Measurements from ENCODE around the gene UHRF1.

Gene UHRF1

DNA sequence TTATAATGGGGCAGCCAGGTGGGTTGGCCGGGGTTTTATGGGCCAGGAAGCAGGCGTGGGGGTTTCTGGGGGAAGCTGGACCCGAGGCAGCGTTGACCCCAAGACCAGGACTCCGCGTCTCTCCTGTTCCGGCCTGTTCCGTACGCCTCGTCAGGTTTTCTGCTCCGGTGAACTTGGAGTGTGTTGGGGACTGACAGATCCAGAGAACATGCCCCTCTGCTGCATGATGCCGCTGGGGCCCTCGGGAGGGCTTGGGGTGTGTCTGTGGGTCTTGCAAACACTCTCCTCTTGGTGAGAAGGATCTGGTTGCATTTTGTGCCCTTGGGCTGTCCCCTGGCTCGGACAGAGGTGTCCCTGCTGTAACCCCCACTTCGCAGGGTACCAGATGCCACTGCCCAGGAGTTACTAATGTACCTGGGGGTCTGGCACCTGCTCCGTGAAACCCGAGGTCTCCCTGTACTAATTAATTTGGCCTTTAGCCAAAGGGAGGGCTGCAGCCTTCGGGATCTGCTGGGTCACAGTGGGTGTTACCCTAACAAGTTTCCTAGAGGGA is 75.2 kb downstream of the UHRF1 start:
- in situ Hi-C loops (cut with MboI; ENCODE audit: low pct_unique_long_range_greater_than_20kb, low sequenced_read_pairs, unreplicated experiment), result no loop called here
- no peak for DNase-seq (ENCODE audit: low spot score)
- TF ChIP-seq, protein P1, sequence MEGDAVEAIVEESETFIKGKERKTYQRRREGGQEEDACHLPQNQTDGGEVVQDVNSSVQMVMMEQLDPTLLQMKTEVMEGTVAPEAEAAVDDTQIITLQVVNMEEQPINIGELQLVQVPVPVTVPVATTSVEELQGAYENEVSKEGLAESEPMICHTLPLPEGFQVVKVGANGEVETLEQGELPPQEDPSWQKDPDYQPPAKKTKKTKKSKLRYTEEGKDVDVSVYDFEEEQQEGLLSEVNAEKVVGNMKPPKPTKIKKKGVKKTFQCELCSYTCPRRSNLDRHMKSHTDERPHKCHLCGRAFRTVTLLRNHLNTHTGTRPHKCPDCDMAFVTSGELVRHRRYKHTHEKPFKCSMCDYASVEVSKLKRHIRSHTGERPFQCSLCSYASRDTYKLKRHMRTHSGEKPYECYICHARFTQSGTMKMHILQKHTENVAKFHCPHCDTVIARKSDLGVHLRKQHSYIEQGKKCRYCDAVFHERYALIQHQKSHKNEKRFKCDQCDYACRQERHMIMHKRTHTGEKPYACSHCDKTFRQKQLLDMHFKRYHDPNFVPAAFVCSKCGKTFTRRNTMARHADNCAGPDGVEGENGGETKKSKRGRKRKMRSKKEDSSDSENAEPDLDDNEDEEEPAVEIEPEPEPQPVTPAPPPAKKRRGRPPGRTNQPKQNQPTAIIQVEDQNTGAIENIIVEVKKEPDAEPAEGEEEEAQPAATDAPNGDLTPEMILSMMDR (IDR thresholded peaks at IDR 0.05; ENCODE audit: extremely low read depth, insufficient read depth, missing control alignments), result no peak

DNA sequence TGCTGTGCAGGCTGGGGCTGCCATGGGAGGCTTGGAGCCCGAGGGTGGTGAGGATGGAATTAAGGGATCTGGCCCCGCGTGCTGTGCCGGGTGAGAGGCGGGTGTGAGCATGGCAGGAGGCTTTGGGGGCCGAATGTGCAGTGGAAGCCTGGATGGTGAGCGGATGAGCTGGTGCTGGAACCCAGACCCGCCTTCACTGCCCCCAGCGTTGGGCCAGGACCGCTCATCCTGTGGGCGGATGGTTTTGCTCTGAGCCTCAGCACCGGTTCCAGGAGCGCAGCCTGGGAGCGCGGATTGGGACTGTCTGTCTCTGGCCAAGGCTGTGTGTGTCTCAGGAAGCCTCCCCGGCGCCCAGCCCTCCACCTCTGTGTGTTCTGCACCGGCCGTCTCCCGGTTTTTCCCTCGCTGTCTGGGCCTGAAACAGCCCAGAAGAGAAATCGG is 76.3 kb downstream of the UHRF1 start:
- in situ Hi-C loops (cut with MboI; ENCODE audit: low pct_unique_long_range_greater_than_20kb, low sequenced_read_pairs, unreplicated experiment), result no loop called here
- DNase-seq (ENCODE audit: low spot score), result no peak

DNA sequence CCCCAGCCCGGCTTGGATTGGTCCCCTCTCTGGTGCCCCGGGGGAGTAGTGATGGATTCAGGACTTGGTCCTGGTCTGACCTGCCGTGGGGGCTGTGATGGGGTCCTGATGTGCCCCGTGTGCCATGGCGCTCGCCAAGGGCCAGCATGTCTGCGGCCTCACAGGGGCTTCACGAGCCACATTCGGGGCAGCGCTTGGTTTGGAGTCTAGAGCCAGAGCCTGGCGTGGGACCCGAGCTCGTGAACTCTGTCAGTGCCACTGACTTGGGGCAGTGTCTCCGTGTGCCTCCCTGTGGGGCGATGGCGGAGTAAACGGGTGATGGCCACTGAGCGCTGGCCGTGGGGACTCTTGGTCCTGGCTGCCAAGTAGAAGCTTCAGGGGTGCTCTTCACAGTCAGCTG is 76.8 kb downstream of the UHRF1 start:
- DNase-seq (ENCODE audit: low spot score), result no peak
- in situ Hi-C loops (cut with MboI; ENCODE audit: low pct_unique_long_range_greater_than_20kb, low sequenced_read_pairs, unreplicated experiment), result no loop called here
- TF ChIP-seq, protein P1 (IDR thresholded peaks at IDR 0.05; ENCODE audit: extremely low read depth, insufficient read depth, missing control alignments), result no peak

More for the DNA sequence above, 76.3 kb downstream of the UHRF1 start:
- TF ChIP-seq, protein P1 (IDR thresholded peaks at IDR 0.05; ENCODE audit: extremely low read depth, insufficient read depth, missing control alignments), result no peak

DNA sequence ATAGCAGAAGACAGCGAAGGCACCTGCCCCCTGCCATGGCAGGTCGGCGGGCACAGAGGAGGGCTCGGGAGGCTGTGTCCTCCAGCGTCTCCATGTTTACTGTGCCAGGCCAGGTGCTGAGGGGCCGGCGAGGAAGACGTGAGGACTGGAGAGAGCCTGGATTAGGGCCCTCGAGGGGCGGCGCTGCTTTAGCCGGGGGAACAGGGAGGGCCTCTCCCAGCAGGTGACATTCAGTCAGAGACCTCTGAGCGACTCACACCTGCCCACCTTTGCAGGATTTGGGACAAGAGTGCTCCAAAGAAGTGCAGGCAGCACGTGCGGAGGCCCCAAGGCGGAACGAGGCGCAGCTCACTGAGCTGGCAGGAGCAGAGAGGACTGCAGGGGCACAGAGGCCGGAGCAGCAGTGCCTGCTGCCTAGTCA is 77.2 kb downstream of the UHRF1 start:
- in situ Hi-C loops (cut with MboI; ENCODE audit: low pct_unique_long_range_greater_than_20kb, low sequenced_read_pairs, unreplicated experiment), result no loop called here
- TF ChIP-seq, protein P1 (IDR thresholded peaks at IDR 0.05; ENCODE audit: extremely low read depth, insufficient read depth, missing control alignments), result no peak
- DNase-seq (ENCODE audit: low spot score), result no peak

DNA sequence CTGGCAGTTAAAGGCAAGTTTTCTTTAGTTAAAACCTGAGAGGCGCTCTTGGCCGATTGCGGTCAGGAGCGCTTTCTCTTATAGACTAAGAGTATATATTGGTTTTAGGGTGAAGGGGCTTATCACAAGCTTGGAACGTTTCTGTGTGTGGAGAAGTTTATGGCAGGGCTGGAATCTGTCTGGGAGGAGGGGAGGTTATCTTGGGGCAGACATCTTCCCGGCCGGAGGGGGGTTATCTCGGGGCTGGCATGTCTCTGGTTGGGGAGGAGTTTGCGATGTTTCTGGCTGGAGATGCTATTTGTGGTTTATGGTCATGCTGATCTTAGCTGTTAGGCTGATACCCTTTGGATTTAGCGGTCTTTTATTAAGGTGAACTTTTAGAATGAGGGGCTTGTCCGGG is 78.0 kb downstream of the UHRF1 start:
- DNase-seq (ENCODE audit: low spot score), result no peak
- in situ Hi-C loops (cut with MboI; ENCODE audit: low pct_unique_long_range_greater_than_20kb, low sequenced_read_pairs, unreplicated experiment), result no loop called here
- TF ChIP-seq, protein P1 (IDR thresholded peaks at IDR 0.05; ENCODE audit: extremely low read depth, insufficient read depth, missing control alignments), result no peak

DNA sequence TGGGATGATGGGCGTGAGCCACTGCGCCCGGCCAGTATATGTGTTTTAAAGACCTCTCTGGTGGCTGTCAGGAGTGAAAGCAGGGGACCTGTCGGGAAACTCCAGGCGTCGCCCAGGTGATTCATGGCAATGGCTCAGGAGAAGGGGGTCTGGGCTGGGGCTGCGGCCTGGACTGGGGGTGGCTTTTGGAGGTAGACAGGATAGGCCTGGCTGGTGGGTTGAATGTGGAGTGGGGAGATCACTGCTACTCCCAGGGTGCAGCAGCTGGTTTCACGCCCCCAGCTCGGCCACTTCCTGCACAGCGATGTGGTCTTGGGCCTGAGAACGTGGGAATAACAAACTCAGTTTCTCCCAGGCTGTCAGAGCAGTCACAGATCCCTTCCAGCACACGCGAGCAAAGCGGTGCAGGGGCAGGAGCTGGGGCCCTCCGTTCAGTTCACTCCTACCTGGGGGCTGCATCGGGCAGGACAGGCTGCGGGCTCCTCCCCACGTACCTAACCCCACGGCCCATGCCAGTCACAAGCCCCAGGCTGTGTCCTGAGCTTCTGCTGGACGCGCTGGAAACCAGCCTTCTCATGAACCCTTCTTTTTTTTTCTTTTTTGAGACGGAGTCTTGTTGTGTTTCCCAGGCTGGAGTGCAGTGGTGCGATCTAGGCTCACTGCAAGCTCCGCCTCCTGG is 78.5 kb downstream of the UHRF1 start:
- no peak for DNase-seq (ENCODE audit: low spot score)
- in situ Hi-C loops (cut with MboI; ENCODE audit: low pct_unique_long_range_greater_than_20kb, low sequenced_read_pairs, unreplicated experiment), result no loop called here

More for the DNA sequence above, 78.5 kb downstream of the UHRF1 start:
- TF ChIP-seq, protein P1 (IDR thresholded peaks at IDR 0.05; ENCODE audit: extremely low read depth, insufficient read depth, missing control alignments), result no peak

All from GM13977 (cell line).